PC-9 (cell line): ENCODE results near the gene MCEMP1. TPM values are rescaled to one million over a fixed set of nuclear protein-coding genes. Genes with fewer than 3 reads are reported as not detected.
A peak's percentile ranks its signal among the peaks of the same experiment; 100 is the strongest.

ENCODE experiments used
- BruUV-seq: library from RNA; stranded (reverse); fragments of 400-500 nt; replicated peaks from 2 replicates; lab custom pipeline; 2021; lab: Mats Ljungman, UMichigan
- CTCF ChIA-PET: fragments of 300-600 bp; sonication (Branson Sonifier 250); formaldehyde crosslinking; loops from one replicate; lab custom pipeline; 2022; ENCODE audit warnings: antibody characterized with exemption; lab: Charles Lee
- POLR2A ChIA-PET: fragments of 300-600 bp; sonication (Branson Sonifier 250); formaldehyde crosslinking; loops from one replicate; lab custom pipeline; 2022; ENCODE audit warnings: antibody characterized with exemption; ENCODE audit not compliant: unreplicated experiment; lab: Charles Lee
- DNase-seq, 2 experiments: peaks; one replicate each; pipeline versions ENCODE4 v3.0.0 to v3.0.0-alpha.2; 2015 to 2022; ENCODE audit warnings: mixed read lengths in 1 of 2
- H2AFZ ChIP-seq: fragments of 200-600 bp; sonication (generic); 2 replicates; pipeline ENCODE4 v1.8.1; 2017; ENCODE audit warnings: antibody characterized with exemption
- H3F3A ChIP-seq: fragments of 200-600 bp; sonication (generic); 2 replicates; pipeline ENCODE4 v1.8.1; 2017; ENCODE audit warnings: antibody characterized with exemption, mild to moderate bottlenecking, low read depth; ENCODE audit not compliant: insufficient read depth
- H3K27ac ChIP-seq: fragments of 200-600 bp; sonication (generic); 2 replicates; pipeline ENCODE4 v1.6.1; 2016; ENCODE audit warnings: mixed run types
- H3K27me3 ChIP-seq: fragments of 200-600 bp; sonication (generic); 2 replicates; pipeline ENCODE4 v1.6.1; 2016; ENCODE audit warnings: low read depth, mixed run types; ENCODE audit not compliant: insufficient read depth
- H3K36me3 ChIP-seq: fragments of 200-600 bp; sonication (generic); 2 replicates; pipeline ENCODE4 v1.6.1; 2016; ENCODE audit warnings: low read depth, mixed run types
- H3K4me1 ChIP-seq: fragments of 200-600 bp; sonication (generic); replicated peaks from 2 replicates; pipeline ENCODE4 v1.6.1; 2016; ENCODE audit warnings: mixed run types; ENCODE audit not compliant: insufficient read depth
- H3K4me2 ChIP-seq: fragments of 200-600 bp; sonication (generic); 2 replicates; pipeline ENCODE4 v1.6.1; 2017; ENCODE audit warnings: mixed run types
- H3K4me3 ChIP-seq: fragments of 200-600 bp; sonication (generic); 2 replicates; pipeline ENCODE4 v1.6.1; 2016; ENCODE audit warnings: mixed run types
- H3K79me2 ChIP-seq: fragments of 200-600 bp; sonication (generic); 2 replicates; pipeline ENCODE4 v1.6.1; 2017; ENCODE audit warnings: low read depth, mixed run types
- H3K9me2 ChIP-seq: fragments of 200-600 bp; sonication (generic); 2 replicates; pipeline ENCODE4 v1.8.1; 2017; ENCODE audit warnings: mild to moderate bottlenecking; ENCODE audit not compliant: insufficient read depth
- H3K9me3 ChIP-seq: fragments of 200-600 bp; sonication (generic); 2 replicates; pipeline ENCODE4 v1.8.1; 2016; ENCODE audit warnings: low read depth; ENCODE audit not compliant: insufficient read depth
- H4K20me1 ChIP-seq: fragments of 200-600 bp; sonication (generic); 2 replicates; pipeline ENCODE4 v1.8.1; 2017; ENCODE audit not compliant: insufficient read depth
- CTCF ChIP-seq: fragments of 200-600 bp; sonication (generic); conservative IDR thresholded peaks from 2 replicates; pipeline ENCODE4 v1.6.1; 2017; ENCODE audit warnings: mixed run types, antibody characterized with exemption, mild to moderate bottlenecking, moderate library complexity
- EZH2 ChIP-seq: fragments of 200-600 bp; sonication (generic); IDR thresholded peaks from 2 replicates; pipeline ENCODE4 v1.8.0; 2017; ENCODE audit warnings: antibody characterized with exemption, low read depth
- intact Hi-C: fragments of 100-400 bp; cut with micrococcal nuclease; formaldehyde crosslinking; loops from one replicate; pipeline ENCODE4 v1.10.0; 2022; ENCODE audit not compliant: unreplicated experiment
- total RNA-seq: library from RNA; stranded (reverse); gene quantifications from 2 replicates; pipeline ENCODE4 v1.2.3, GENCODE V29; 2021

The MCEMP1 gene
- total RNA-seq, 1 experiment from 2014 or later, result not detected

GRCh38 chr19:7678971-7679751, 2.3 kb downstream of the MCEMP1 start:
- CTCF ChIA-PET, result interaction anchor here (0.6 kb wide), 1 partner anchor 193 kb away, joined by 3 read pairs; no protein-coding TSS in a partner anchor
- Histone ChIP-seq H3K79me2 (peaks cover 19% of the 10 kb centered on the region), H3F3A (peaks cover 16% of the 10 kb centered on the region; the same call in 1 of the 2 replicates), H4K20me1 (peaks cover 9% of the 10 kb centered on the region; the same call in 1 of the 2 replicates), H3K27me3 (peaks cover 30% of the 10 kb centered on the region), H3K9me2 (no peaks in the 10 kb centered on the region), H2AFZ (no peak overlapping the region), H3K4me1 (peaks cover 9% of the 10 kb centered on the region; the same call in 1 of the 2 replicates), H3K36me3 (0 out of 2 replicates have a peak, but pooled peaks cover 6% of the 10 kb centered on the region), H3K4me3 (no peak overlapping the region), H3K4me2 (no peak overlapping the region), H3K27ac (no peak overlapping the region), H3K9me3 (0 out of 2 replicates have a peak, but pooled peaks cover under 1% of the 10 kb centered on the region)
- DNase-seq, result no peak
- TF ChIP-seq EZH2 (no peak), CTCF (0 out of 2 replicates have a peak, but pooled peaks have one; percentile 23)
- POLR2A ChIA-PET, result no interaction called here
- BruUV-seq, result no TSS peak
- intact Hi-C loops, result loop anchor here (2.0 to 10.0 kb wide), 3 partner anchors 60 to 324 kb away; partner anchors contain the start of genes CTXN1 and SNAPC2

GRCh38 chr19:7679771-7680605, 3.1 kb downstream of the MCEMP1 start:
- POLR2A ChIA-PET, result interaction anchor here (0.7 kb wide), 1 partner anchor 304 kb away, joined by 3 read pairs; no protein-coding TSS in a partner anchor
- Histone ChIP-seq H3K4me3 (peak overlapping the region; percentile 91; the same call in 1 of the 2 replicates), H3K27ac (no peak overlapping the region), H3K4me1 (peaks cover 13% of the 10 kb centered on the region), H3K36me3 (0 out of 2 replicates have a peak, but pooled peaks cover 6% of the 10 kb centered on the region), H3K79me2 (peaks cover 19% of the 10 kb centered on the region), H3K27me3 (peaks cover 30% of the 10 kb centered on the region), H3K4me2 (peak overlapping the region; percentile 88), H3K9me2 (no peaks in the 10 kb centered on the region), H2AFZ (peak overlapping the region; percentile 96), H4K20me1 (peaks cover 13% of the 10 kb centered on the region), H3F3A (peaks cover 24% of the 10 kb centered on the region; the same call in 1 of the 2 replicates), H3K9me3 (no peaks in the 10 kb centered on the region)
- no TSS peak for BruUV-seq
- CTCF ChIA-PET, result interaction anchor here (1.3 to 1.6 kb wide), 4 partner anchors 113 to 172 kb away, joined by 4 to 19 read pairs (median 10); no protein-coding TSS in a partner anchor
- TF ChIP-seq EZH2 (no peak), CTCF (no peak)
- DNase-seq, result no peak
- intact Hi-C loops, result loop anchor here (2.0 to 10.0 kb wide), 4 partner anchors 61 to 325 kb away; partner anchors contain the start of genes CTXN1 and SNAPC2
